HG02870 (cell line): ENCODE data around the gene OFD1.
A peak's percentile ranks its signal among the peaks of the same experiment; 100 is the strongest.

Experiments used
- ATAC-seq: cut with Tn5 transposase; IDR thresholded peaks from one replicate; pipeline ENCODE4 v1.9.1; 2021; ENCODE audit warnings: mild to moderate bottlenecking, moderate library complexity; ENCODE audit not compliant: unreplicated experiment

The OFD1 gene

DNA sequence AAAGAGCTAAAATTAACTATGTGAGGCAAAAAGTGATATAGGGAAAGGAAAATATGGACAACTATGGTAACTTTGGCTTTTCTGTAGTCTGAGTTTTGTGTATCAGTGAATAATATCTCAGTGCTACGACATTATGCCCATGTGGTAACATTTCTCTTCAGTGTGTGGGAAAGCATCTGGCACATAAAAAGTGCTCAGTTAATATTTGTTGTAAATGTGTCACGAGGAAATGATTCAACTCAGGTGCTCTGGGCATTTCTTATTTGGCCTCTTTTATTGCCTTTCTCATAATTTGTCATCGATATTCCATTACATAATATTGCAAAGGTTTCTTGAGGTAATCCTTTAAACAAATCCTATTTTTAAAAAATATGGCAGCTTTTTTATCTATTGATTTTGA lies 17.6 kb downstream of the OFD1 start:
- no peak for ATAC-seq

DNA sequence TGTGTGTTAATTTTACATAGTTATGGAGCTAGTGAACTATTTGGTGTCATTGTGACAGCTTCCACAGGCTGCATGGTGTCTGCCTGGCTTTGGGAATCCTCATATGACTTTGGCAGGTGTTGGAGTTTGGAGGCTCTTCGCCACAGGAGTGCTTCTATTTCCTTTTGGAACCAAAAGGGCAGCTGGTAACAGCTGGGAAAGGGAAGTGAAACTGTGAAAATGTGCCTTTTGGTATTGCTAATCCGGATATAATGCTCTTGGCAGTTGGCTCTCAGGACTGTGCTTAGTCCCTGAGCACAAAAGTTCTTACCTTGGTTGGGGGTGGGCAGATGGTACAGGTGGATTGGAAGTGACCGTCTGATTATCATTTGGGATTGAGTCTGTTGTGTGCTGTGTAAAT lies 18.1 kb downstream of the OFD1 start:
- ATAC-seq = peak; percentile 58

DNA sequence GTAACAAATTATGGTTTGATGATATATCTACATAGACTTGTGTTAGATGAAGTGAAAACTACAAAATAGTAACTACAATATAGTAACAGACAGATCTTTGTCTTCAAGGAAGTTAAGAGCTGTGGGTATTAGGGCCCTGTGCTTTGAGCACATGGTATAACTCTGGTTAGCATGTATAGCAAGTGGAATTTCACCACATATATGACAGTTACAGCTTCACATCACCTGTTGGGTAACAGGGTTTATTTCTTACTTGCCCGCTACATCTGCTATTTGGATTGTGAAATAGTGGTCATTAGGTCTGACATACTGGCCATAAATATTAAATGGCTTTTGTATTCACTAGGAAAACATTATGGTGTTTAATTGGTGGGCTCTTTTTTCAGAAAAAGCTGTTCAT lies 20.2 kb downstream of the OFD1 start:
- ATAC-seq = no peak

DNA sequence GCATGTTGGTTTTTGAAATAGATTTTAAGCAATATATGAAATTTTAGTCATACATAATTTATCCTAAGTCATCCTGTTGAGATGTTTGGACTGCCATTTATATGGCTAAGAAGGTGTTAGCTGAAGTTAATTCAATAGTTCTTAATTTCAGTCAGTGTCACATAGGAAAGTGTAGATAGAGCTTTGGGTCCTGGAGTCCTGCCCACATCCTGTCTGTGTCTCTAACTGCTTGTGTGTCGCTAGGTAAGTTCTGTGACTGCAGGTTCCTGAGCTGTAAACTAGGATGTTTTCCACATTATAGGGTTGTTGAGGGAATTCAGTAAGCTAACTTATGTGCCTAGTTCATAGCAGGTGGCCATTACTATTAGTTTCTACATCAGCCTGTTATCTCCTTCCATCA lies 20.7 kb downstream of the OFD1 start:
- no peak for ATAC-seq

DNA sequence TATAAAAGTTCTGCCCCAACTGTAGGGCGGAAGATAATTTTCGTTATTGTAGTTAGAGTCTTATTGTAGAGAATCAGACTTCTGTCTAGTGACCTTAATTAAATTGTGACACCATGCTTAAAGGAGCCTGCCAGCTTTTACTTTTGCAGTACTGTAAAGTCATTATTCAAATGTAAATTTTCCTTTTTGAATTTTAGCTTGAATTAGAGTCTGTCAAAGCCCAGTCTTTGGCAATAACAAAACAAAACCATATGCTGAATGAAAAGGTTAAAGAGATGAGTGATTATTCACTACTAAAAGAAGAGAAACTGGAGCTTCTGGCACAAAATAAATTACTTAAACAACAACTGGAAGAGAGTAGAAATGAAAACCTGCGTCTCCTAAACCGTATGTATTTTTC lies 21.8 kb downstream of the OFD1 start:
- ATAC-seq = no peak

DNA sequence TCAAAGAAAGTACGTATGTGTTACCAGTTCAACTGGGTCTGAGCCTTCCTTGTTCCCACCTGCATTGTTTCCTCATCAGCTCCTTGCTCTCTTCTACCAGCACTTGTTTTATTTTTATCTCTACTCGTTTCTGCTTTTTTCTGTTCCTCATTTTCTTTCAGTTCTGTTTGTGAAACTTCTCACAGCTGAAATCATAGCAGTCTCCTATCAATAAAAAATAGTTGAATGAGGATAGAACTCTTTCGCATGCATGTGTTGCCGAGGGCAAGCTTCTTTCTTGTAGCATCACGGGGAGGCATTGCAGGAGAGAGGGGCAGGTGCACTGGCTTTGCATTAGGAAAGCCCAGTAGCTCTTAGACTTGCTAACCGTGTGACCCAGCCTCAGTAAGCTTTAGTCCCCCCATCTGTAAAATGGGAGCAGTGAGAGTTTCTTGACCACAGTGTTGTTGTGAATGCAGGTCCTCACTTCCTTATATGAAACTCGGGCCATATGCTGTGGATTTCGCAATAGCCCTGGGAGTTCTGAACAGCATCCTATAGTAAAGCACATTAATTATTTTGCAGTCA lies 24.7 kb downstream of the OFD1 start:
- ATAC-seq = peak; percentile 64

DNA sequence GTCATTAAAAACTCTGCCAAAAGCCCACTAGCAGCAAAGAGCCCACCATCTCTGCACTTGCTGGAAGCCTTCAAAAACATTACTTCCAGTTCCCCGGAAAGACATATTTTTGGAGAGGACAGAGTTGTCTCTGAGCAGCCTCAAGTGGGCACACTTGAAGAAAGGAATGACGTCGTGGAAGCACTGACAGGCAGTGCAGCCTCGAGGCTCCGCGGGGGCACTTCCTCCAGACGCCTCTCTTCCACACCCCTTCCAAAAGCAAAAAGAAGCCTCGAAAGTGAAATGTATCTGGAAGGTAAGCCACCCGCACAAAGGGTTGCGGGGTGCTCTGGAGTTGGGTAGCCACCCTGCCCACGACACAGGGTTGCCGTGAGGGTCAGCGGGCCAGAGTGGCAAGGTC lies 25.9 kb downstream of the OFD1 start:
- no peak for ATAC-seq

DNA sequence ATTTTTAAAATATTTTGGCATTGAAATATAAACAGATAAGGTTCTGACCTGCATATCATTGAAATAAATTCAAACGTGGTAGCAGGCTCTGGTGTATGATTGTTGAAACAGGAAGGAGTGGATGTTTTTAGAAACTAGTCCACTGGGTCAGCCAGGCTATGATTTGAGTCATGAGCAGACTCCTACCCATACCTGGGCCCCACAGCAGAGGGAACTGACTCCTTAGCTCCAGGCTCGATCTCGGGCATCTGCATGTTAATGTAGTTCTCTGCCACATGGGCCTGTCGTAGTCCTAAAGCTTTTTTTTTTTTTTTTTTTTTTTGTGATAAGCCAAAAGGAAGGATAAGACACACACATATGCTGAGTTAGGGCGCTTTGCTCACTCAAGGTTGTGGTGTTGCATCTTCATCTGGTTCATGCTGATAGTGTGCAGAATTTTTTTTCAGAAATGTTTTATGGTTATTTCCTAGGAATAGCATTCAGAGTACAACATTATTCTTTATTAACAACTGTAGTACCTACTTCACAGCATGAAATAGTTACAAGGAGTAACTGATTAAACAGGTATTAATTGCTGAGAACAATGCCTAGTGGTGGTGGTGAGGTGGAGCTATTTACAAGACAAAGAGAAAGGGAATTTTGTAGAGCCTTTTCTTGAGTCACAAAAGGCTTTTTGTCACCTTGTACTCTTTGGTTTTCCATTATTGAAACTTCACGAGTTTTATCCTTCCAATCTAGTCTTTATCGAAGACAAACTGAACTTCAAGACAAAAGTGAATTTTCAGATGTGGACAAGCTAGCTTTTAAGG lies 27.3 kb downstream of the OFD1 start:
- peak; percentile 54 for ATAC-seq

DNA sequence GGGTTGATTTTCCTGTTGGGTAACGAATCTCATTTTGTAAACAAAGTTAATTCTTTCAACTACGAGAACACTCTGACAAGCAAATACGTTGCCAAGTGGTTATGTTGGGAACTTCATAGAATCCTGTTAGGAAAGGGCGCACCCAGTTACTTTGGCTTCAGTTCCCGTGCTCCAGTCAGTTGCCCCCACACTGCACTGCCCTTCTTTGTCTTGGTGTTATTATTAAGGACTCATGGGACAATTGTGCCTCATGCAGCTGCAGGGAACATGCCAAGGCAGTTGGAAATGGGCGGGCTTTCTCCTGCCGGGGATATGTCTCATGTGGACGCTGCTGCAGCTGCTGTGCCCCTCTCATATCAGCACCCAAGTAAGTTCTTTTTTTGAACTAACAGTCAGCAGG lies 28.9 kb downstream of the OFD1 start:
- no peak for ATAC-seq

DNA sequence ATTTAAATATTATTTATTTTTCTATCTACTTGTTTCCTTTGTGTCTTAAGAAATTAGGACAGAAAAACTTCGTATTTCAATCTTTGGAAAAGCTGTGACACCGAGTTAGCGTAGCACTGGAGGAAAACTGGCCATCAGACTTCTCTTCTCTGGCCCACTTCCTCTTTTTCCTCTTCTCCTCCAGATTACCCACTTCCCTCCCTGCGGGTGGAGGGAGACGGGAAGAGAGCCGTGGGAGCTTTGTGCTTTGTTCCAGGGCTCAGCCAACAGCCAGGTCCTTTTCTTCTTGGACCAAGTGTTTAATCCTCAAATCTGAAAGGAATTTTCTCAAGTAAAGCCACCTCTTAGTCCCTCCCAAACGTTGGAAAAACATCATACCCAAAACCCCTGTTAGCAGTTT lies 29.7 kb downstream of the OFD1 start:
- no peak for ATAC-seq

DNA sequence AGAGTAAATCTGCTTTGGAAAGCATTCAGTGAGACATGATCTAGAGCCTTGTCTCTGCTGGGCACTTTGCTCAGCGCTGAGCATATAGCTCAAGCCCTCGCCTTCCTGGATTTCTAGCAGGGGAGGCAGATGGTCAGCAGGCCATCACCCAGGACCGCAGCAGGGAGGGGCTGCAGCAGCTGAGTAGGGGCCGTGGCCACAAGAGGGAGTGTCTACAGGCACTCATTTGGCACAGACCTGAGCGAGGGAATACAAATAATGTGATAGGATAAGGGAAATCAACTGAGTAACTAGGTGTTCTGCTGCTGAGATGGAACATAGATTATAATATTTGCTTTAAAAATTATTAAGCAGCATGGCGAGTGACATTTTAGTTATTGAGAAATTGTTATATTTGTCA lies 30.2 kb downstream of the OFD1 start:
- ATAC-seq = no peak

DNA sequence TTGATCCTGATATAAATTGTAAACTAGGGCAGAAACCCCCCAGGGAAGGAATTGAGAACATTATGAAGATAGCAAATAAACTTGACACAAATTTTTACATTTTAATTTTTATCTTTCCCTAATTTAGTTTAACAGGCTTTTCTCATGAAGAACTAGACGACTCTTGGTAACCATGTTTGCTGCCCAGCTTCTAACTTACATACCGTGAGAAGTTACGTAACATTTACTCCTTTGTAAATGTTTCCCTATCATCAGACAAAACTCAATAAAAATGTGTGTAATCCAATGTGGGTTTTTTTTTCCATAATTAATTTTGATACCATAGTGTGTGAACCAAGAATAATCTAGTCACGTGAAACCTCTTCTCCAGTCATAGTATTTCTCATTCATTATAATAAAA lies 34.4 kb downstream of the OFD1 start:
- no peak for ATAC-seq

DNA sequence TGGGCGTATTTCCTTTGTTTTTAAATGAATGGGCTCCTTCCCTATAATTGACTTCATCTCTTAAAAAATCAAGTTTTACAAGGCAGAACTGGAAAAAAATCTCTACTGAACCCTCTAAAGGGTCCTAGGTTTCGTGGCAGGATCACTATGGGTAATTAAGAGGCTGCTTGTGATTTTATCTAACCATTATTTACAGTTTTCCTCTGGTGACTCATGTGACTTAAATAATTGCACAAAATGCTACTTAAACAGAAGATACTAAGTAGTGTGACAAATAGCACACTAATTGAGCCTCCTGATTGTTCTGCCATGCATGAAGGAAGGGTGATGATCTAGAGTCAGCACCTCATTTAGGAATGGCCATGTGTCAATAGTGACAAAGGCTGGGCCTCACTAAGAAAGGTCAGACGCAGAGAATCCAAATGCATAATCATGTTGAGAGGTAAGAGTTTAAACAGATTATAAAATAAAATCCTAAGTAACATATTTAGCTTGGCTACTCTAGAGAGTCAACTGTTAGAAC lies 35.5 kb downstream of the OFD1 start:
- ATAC-seq = no peak

DNA sequence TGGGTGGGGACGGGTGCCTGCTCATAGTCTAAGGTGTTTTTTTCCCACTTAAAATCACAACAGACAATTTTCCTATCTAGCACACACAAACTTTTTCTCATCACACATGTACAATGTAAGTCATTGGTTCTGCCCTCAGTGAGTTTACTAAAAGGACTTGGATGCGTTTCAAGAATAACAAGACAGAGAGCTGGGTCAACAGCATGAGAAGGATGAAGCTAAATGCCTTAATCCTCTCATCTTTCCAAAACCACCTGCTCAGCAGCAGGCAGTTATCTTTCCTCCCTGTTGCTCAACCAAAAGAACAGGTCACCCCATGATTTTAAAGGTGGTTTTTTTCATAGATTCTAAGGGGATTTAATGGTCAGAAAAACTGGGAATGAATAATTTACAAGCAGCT lies 40.1 kb downstream of the OFD1 start:
- no peak for ATAC-seq

DNA sequence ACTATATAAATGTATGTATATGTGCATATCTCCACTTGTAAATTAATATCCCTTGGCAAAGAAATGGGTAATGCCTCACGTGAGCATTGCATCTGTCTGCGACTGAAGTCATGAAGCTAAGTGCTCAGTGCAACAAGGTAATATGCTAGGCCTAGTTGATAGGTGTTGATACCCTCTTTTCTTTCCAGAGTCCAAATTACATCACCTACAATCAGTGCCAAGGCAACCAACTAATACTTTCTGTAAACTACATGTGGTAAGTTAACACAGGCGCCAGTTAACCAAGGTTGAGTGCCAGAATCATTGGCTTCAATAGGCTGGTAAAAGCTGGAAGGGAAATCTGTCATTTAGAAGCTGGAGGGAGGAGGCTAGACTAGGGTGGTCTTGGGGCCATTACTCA lies 41.3 kb downstream of the OFD1 start:
- no peak for ATAC-seq

DNA sequence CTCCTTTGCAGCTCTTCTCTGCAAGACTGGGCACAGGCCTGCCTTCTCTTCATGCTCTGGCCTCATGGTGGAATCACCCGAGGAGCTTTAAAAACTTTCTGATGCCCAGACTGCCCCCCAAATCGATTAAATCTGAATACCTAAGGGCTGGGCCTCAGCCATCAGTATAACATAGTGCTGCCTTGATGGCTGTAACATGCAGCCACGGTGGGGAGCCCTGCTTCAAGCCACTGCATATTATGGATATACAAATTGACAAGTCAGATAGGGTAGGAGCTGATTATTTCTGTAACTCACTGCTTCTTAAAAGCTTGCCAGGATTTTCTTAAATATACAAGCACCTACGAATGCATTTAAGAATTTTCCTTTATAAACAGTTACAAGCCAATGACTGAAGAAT lies 41.8 kb downstream of the OFD1 start:
- ATAC-seq = no peak

DNA sequence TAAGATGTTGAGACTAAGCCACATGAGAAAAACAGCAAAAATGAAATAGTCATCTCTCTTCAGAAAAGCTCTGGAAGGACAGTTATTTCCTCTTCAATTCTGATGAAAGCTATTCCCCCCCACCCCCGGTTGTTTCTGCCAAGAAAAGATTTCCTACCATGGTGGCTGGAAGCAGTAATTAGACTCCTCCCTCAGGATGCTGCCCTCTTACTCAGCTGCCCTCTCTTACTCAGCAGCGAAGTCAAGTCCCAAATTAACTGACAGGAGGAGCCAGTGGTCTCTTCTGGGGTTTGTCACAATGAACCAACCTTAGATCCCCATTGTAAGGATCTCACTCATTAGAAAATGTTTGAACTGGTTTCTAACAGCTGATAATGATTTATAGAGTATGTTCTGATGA lies 44.4 kb downstream of the OFD1 start:
- ATAC-seq = no peak

DNA sequence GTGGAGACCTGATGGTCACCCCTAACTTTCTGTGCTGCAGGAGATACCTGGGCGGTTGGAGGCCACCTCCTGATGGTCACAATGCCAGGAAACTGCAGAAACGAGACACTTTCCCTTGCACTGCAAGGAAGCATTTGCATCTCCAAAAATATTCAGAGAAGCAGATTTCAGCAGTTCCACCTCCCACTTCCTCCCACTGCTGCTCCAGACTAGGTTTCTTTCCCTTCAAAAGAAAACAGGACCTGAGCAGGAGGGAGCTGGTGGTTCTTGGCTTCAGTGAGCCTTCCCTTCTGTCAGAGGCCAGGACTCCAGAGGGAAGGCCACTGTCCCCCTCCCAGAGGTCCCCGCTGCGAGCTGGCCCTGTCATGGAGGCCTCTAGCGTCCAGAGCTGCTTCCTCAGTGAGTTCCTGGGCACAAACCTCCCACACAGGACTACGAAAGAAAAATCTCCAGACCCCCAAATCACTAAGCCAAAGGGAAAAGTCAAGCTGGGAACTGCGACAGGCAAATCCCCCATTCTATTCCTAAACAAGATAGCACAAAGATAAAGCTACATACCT lies 46.4 kb downstream of the OFD1 start:
- no peak for ATAC-seq

DNA sequence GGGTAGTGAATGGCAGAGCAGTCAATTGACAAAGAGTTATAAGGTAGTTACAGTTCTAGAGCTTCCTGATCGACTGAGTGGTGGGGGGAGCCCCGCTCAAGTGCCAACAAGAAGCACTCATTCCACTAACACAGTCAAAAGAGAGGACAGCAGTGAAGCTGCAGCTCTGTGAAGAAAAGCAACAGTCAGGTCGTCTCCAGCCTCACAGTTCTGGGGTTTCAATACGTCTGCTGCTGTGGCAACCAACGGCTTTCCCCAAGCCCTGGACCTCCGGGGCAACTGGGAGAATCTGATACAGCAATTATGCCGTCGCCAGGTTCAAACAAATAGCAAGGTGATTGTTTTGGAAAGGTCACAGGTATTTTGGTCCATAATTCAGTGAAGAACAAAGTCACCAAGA lies 51.5 kb downstream of the OFD1 start:
- ATAC-seq = no peak

DNA sequence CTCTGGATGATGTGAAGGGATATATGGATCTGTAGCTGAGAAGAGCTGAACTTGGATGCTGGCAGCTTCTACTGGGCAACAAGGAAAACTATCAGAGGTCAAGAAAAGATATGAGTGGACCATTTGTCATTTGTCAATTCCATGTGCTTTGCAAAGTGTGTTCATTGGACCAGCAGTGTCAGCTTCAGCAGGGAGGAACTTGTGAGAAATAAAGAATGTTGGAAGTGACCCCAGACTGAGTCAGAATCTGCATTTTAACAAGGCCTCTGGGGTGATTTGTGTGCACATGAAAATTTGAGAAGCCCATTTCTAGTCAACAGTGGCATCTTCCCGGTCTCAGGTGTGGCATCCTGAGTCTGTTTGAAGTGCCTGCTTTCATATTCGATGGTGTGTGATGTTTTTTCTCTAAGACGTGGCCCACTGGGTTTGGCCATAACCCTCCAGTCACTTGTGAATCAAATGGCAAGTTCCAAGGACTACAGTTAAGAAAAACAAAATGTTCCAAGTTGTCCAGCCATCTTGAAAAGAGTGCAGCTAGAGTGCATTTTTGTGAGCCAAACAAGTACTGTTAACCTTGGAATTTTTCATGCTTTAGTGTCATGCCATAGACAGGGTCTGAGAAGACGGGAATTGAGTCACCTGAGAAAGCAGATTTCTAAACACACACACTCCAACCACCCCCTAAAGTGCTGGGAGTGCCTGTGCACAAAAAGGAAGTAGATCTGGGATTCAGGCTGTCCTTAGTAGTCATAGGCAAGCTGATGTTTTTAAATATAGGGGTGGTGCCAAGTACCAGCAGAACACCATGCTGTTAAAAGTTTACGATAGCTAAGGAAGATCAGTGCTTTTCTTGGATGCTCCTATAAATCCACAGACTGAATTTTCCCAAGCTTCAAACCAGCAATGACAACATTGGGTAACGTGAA lies 55.9 kb downstream of the OFD1 start:
- no peak for ATAC-seq

DNA sequence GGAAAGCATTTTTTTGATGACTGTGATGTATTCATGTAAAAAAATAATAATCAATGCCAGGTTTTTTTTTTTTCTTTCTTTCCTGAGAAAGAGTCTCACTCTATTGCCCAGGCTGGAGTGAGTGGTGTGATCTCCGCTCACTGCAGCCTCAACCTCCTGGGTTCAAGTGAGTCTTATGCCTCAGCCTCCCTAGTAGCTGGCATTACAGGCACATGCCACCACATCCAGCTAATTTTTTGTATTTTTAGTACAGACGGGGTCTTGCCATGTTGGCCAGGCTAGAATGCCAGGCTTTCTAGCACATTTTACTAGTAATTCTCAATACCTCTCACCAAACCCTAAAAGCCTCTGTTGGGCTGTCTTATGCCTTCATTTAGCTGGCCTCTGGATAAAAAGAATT lies 56.6 kb downstream of the OFD1 start:
- ATAC-seq = no peak
